Measurements from ENCODE around the gene CHRDL2. TPM values are rescaled to one million over a fixed set of nuclear protein-coding genes. Genes with fewer than 3 reads are reported as not detected.

Gene CHRDL2
- polyA plus RNA-seq, 1 of the 3 experiments (the other 2 are of a cell fraction), result not detected

DNA sequence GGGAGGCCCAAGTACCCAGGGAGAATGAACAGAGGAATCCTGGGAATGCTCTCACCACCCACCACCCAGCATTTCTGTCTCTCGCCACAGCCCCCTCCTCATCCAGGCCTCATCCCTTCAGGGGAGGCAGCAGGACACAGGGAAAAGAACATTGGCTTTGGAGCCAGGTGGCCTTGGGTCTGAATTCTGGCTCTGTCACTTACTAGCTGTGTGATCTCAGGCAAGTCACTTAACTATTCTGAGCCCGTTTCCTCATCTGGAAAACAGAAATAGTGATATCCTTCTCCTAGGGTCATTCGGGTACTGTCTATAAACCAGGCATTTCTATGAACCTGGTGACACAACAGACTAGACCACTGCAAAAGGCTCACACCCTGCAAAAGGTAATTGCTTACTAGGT is 22.1 kb downstream of the CHRDL2 start:
- Histone ChIP-seq H3K9me2 (no peaks in the 10 kb centered on the region), H2AFZ (ENCODE audit: low read depth) (no peak overlapping the region), H3K36me3 (replicated peaks in 1 of 2; ENCODE audit: control insufficient read depth in 1 of 2, insufficient read depth in 2 of 2, low read length in 1 of 2) (no peaks in the 10 kb centered on the region), H3K4me2 (no peak overlapping the region), H3K27ac (ENCODE audit: low read depth in 2 of 2, low read length in 1 of 2) (no peak overlapping the region), H3F3A (replicated peaks; ENCODE audit: insufficient read depth) (no peaks in the 10 kb centered on the region), H3K27me3 (ENCODE audit: insufficient read depth) (no peaks in the 10 kb centered on the region), H3K4me3 (ENCODE audit: low read depth in 2 of 2, low read length in 1 of 2) (no peak overlapping the region), H3K79me2 (ENCODE audit: insufficient read depth) (no peaks in the 10 kb centered on the region), H3K9me3 (no peaks in the 10 kb centered on the region), H4K20me1 (ENCODE audit: insufficient read depth) (no peaks in the 10 kb centered on the region), H3K9ac (no peak overlapping the region), H3K4me1 (ENCODE audit: control insufficient read depth in 1 of 2, insufficient read depth in 2 of 2, low read depth in 1 of 2, low read length in 1 of 2) (peaks cover 9 to 19% of the 10 kb centered on the region in 2 experiments; a peak in 3 of 4 replicates)
- DNase-seq, result no peak
- POLR2A ChIA-PET, result no interaction called here
- 60% methylated on average over 3 of the region's 3 CpGs for WGBS (ENCODE audit: low lambda C conversion rate)
- CTCF ChIA-PET, result interaction anchor here (15.6 kb wide), 1 partner anchor 17 kb away, joined by 243 read pairs; no protein-coding TSS in a partner anchor
- TF ChIP-seq, protein P1, sequence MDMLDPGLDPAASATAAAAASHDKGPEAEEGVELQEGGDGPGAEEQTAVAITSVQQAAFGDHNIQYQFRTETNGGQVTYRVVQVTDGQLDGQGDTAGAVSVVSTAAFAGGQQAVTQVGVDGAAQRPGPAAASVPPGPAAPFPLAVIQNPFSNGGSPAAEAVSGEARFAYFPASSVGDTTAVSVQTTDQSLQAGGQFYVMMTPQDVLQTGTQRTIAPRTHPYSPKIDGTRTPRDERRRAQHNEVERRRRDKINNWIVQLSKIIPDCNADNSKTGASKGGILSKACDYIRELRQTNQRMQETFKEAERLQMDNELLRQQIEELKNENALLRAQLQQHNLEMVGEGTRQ (IDR thresholded peaks at IDR 0.05; ENCODE audit: borderline replicate concordance, low read depth, low read length), result no peak
- TF ChIP-seq, protein P2, sequence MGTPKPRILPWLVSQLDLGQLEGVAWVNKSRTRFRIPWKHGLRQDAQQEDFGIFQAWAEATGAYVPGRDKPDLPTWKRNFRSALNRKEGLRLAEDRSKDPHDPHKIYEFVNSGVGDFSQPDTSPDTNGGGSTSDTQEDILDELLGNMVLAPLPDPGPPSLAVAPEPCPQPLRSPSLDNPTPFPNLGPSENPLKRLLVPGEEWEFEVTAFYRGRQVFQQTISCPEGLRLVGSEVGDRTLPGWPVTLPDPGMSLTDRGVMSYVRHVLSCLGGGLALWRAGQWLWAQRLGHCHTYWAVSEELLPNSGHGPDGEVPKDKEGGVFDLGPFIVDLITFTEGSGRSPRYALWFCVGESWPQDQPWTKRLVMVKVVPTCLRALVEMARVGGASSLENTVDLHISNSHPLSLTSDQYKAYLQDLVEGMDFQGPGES (IDR thresholded peaks at IDR 0.05; ENCODE audit: low read depth, low read length), result no peak
- TF ChIP-seq MXI1 (IDR thresholded peaks at IDR 0.05; ENCODE audit: low read depth, low read length) (no peak), EP300 (IDR thresholded peaks at IDR 0.05; ENCODE audit: borderline replicate concordance in 1 of 2, low read depth in 1 of 2, low read length in 1 of 2) (no peak), POLR2AphosphoS5 (IDR thresholded peaks at IDR 0.05; ENCODE audit: low read depth, low read length) (no peak), YY1 (IDR thresholded peaks at IDR 0.05; ENCODE audit: low read depth) (no peak), RXRA (IDR thresholded peaks at IDR 0.05; ENCODE audit: borderline replicate concordance, low read depth) (no peak), TEAD4 (IDR thresholded peaks at IDR 0.05; ENCODE audit: borderline replicate concordance, insufficient read depth) (no peak), SMC3 (IDR thresholded peaks at IDR 0.05; ENCODE audit: low read depth, low read length) (no peak), RCOR1 (IDR thresholded peaks at IDR 0.05; ENCODE audit: low read length) (no peak), NRF1 (IDR thresholded peaks at IDR 0.05; ENCODE audit: low read depth, low read length) (no peak)
- TF ChIP-seq, protein P3, sequence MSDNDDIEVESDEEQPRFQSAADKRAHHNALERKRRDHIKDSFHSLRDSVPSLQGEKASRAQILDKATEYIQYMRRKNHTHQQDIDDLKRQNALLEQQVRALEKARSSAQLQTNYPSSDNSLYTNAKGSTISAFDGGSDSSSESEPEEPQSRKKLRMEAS (IDR thresholded peaks at IDR 0.05; ENCODE audit: low read depth), result no peak

DNA sequence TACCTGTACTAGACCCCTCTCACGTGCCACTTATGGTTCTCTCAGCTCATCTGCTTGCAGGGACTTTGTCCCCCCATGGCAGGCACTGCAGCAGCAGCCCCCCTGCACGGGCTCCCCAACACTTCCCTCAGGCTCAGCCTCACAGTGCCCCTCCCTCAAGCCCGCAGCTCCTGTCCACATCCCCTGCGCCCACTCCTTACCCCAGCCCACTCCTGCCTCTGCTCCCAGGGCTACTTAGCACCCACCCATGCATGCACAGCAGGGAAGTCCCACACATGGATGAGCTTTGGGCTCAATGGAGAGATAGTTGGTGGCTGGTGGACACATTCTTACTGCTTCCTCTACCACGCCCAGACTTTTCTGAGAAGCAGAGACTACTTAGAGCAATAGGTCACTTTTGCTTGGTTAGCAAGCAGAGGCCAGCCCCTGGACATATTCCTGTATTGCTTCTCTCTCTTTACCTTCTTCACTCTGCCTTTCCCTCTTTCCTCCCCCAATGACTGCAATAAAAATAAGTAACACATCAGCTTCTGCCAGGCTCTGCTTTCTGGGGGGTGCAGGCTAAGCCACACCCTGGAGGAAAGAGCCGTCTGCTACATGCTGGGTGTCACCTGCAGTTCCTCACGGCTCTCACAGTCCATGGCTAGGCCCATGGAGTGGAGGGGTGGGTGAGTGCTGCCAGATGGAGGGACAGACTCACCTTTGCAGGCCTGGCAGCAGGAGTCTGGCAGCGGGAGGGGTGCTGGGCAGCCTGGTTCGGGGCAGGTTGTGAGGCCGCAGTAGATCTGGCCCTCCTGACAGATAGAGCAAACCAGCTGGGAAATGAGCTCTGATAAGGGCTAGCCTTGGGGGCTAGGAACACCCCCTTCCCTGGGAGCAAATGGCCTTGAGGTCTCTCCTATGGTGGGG is 23.4 kb downstream of the CHRDL2 start:
- no peak overlapping the region for H3K4me2 ChIP-seq
- no peak overlapping the region for H3K27ac ChIP-seq (ENCODE audit: low read depth in 2 of 2, low read length in 1 of 2)
- no peaks in the 10 kb centered on the region for H3K79me2 ChIP-seq (ENCODE audit: insufficient read depth)
- H3K36me3 ChIP-seq (replicated peaks in 1 of 2; ENCODE audit: control insufficient read depth in 1 of 2, insufficient read depth in 2 of 2, low read length in 1 of 2), result no peaks in the 10 kb centered on the region
- H3K9ac ChIP-seq, result no peak overlapping the region
- H3K4me3 ChIP-seq (ENCODE audit: low read depth in 2 of 2, low read length in 1 of 2), result no peak overlapping the region
- H3K27me3 ChIP-seq (ENCODE audit: insufficient read depth), result no peaks in the 10 kb centered on the region
- no peaks in the 10 kb centered on the region for H3K9me2 ChIP-seq
- ChIA-PET POLR2A (no interaction called here), CTCF (interaction anchor here (1.3 to 15.6 kb wide), 3 partner anchors 18 to 315 kb away, joined by 3 to 243 read pairs (median 10); no protein-coding TSS in a partner anchor)
- 83% methylated on average over 9 of the region's 10 CpGs for WGBS (ENCODE audit: low lambda C conversion rate)
- TF ChIP-seq FOXJ3 (CRISPR knock-in tag; IDR thresholded peaks at IDR 0.05) (no peak), POLR2AphosphoS5 (IDR thresholded peaks at IDR 0.05; ENCODE audit: low read depth, low read length) (no peak)
- no peaks in the 10 kb centered on the region for H4K20me1 ChIP-seq (ENCODE audit: insufficient read depth)
- no peak overlapping the region for H2AFZ ChIP-seq (ENCODE audit: low read depth)
- H3F3A ChIP-seq (replicated peaks; ENCODE audit: insufficient read depth), result no peaks in the 10 kb centered on the region
- no peak for DNase-seq
- H3K4me1 ChIP-seq (ENCODE audit: control insufficient read depth in 1 of 2, insufficient read depth in 2 of 2, low read depth in 1 of 2, low read length in 1 of 2), result peaks cover 9 to 19% of the 10 kb centered on the region in 2 experiments; a peak in 3 of 4 replicates
- H3K9me3 ChIP-seq, result no peaks in the 10 kb centered on the region
